SU-DHL-6 (cell line): Measurements from ENCODE around the gene OR8B8.

Source experiments
- H2AFZ ChIP-seq: fragments of 200-600 bp; sonication (generic); 2 replicates; pipeline ENCODE4 v1.6.1; 2014; ENCODE audit warnings: low read depth, mild to moderate bottlenecking, moderate library complexity, mixed read lengths, antibody characterized with exemption, low read length; ENCODE audit not compliant: severe bottlenecking
- H3F3A ChIP-seq: fragments of 200-600 bp; shearing (Covaris generic); 2 replicates; pipeline ENCODE4 v1.6.0; 2016; ENCODE audit warnings: antibody characterized with exemption, mild to moderate bottlenecking; ENCODE audit not compliant: insufficient read depth
- H3K27ac ChIP-seq: fragments of 200-600 bp; sonication (generic); 2 replicates; pipeline ENCODE4 v1.5.1; 2016; ENCODE audit warnings: low read depth, mild to moderate bottlenecking, low read length, moderate library complexity, mixed read lengths
- H3K27me3 ChIP-seq: fragments of 200-600 bp; sonication (generic), shearing (Covaris generic); 2 replicates; pipeline ENCODE4 v1.6.0; 2014; ENCODE audit warnings: mild to moderate bottlenecking, low read length
- H3K36me3 ChIP-seq: fragments of 200-600 bp; sonication (generic); 2 replicates; pipeline ENCODE4 v1.6.1; 2014; ENCODE audit warnings: mild to moderate bottlenecking, low read length, mixed read lengths
- H3K4me2 ChIP-seq: fragments of 300-600, 200-600 bp; shearing (Covaris generic), sonication (generic); 2 replicates; pipeline ENCODE4 v1.6.0; 2014; ENCODE audit warnings: low read length, low read depth, mild to moderate bottlenecking; ENCODE audit not compliant: poor library complexity, severe bottlenecking
- H3K4me3 ChIP-seq: fragments of 200-600 bp; sonication (generic); 2 replicates; pipeline ENCODE4 v1.5.1; 2014; ENCODE audit warnings: antibody characterized with exemption, low read length, mild to moderate bottlenecking, mixed read lengths; ENCODE audit not compliant: insufficient read depth, poor library complexity, severe bottlenecking
- H3K79me2 ChIP-seq: fragments of 200-600 bp; sonication (generic); 2 replicates; pipeline ENCODE4 v1.6.1; 2014; ENCODE audit warnings: mild to moderate bottlenecking, low read length, moderate library complexity; ENCODE audit not compliant: insufficient read depth
- H3K9ac ChIP-seq: fragments of 200-600 bp; sonication (generic); 2 replicates; pipeline ENCODE4 v1.7.0; 2014; ENCODE audit warnings: mild to moderate bottlenecking, low read length
- H3K9me2 ChIP-seq: fragments of 200-600 bp; sonication (generic); replicated peaks from 2 replicates; pipeline ENCODE4 v1.6.1; 2014; ENCODE audit warnings: low read length; ENCODE audit not compliant: insufficient read depth
- H3K9me3 ChIP-seq: fragments of 200-600 bp; sonication (generic); 2 replicates; pipeline ENCODE4 v1.6.1; 2014; ENCODE audit warnings: low read length, mixed read lengths; ENCODE audit not compliant: insufficient read depth
- H4K20me1 ChIP-seq: fragments of 200-600 bp; sonication (generic); 2 replicates; pipeline ENCODE4 v1.6.1; 2014; ENCODE audit warnings: low read depth, mild to moderate bottlenecking, antibody characterized with exemption, low read length, moderate library complexity, mixed read lengths
- EZH2phosphoT487 ChIP-seq: fragments of 200-600 bp; sonication (generic), shearing (Covaris generic); conservative IDR thresholded peaks from 2 replicates; pipeline ENCODE4 v1.6.1; 2018; ENCODE audit warnings: mild to moderate bottlenecking, antibody characterized with exemption, low read length, moderate library complexity, mixed read lengths
- TF ChIP-seq, protein P1 (sequence below): fragments of 200-600 bp; sonication (generic); IDR thresholded peaks from one replicate; pipeline ENCODE4 v1.5.1; 2017; ENCODE audit warnings: antibody characterized with exemption, mild to moderate bottlenecking, low read length, moderate library complexity; ENCODE audit not compliant: insufficient read depth, poor library complexity, severe bottlenecking

OR8B8 gene

DNA sequence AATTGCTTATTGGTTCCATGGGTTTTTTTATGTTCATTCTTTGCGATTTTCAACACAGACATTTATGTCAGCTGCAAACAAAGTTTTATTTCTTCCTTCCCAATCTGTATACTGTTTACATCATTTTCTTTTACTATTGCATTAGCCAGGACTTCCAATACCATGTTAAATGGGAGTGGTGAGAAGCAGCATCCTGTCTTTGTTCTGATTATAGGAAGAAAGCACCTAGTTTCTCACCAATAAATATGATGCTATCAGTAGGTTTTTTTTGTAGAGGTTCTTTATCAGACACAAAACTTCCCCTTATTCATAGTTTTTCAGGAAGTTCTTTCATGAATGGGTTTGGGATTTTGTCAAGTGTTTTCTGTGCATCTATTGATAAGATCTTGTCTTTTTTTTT is 28.0 kb upstream of the OR8B8 start:
- Histone ChIP-seq H3K79me2 (no peaks in the 10 kb centered on the region), H3K36me3 (no peaks in the 10 kb centered on the region), H3K4me2 (no peak overlapping the region), H3K27ac (no peak overlapping the region), H3F3A (no peaks in the 10 kb centered on the region), H3K9me2 (no peaks in the 10 kb centered on the region), H2AFZ (no peak overlapping the region), H3K9ac (no peak overlapping the region), H3K9me3 (no peaks in the 10 kb centered on the region), H3K4me3 (no peak overlapping the region), H3K27me3 (no peaks in the 10 kb centered on the region), H4K20me1 (no peaks in the 10 kb centered on the region)
- TF ChIP-seq, protein P1, sequence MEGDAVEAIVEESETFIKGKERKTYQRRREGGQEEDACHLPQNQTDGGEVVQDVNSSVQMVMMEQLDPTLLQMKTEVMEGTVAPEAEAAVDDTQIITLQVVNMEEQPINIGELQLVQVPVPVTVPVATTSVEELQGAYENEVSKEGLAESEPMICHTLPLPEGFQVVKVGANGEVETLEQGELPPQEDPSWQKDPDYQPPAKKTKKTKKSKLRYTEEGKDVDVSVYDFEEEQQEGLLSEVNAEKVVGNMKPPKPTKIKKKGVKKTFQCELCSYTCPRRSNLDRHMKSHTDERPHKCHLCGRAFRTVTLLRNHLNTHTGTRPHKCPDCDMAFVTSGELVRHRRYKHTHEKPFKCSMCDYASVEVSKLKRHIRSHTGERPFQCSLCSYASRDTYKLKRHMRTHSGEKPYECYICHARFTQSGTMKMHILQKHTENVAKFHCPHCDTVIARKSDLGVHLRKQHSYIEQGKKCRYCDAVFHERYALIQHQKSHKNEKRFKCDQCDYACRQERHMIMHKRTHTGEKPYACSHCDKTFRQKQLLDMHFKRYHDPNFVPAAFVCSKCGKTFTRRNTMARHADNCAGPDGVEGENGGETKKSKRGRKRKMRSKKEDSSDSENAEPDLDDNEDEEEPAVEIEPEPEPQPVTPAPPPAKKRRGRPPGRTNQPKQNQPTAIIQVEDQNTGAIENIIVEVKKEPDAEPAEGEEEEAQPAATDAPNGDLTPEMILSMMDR: no peak
- TF ChIP-seq EZH2phosphoT487: no peak

DNA sequence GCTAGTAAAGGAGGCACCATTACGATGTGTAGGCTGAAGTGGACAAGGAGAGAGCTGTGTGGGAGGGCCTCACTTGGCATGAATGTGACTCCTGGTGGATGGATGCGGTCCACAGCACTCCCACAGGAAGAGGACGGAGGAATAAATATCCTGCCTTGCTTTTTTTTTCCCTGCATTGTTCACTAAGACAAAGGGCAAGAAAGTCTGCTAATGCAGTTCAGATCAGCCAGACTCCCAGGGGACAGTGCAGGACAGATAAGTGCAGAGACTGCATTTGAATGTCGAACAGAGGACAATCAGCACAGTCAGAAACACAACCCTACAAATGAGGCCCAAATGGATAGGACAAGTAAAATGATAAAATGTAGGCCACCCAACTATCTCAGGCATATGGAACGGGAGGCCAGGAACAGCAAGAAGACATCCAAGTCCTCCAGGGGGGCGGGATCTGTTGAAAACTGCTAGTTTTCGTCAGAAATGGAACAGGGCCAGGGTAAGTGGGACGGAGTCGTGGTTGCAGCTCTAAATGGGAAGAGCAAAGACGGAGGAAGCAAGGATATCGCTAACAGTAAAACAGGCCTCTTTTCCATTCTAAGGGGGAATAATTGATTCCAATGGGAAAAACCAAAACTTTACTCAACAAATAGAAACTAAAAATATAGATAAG is 25.2 kb upstream of the OR8B8 start:
- no peak overlapping the region for H2AFZ ChIP-seq
- no peak overlapping the region for H3K4me3 ChIP-seq
- no peaks in the 10 kb centered on the region for H3K9me2 ChIP-seq
- no peak overlapping the region for H3K4me2 ChIP-seq
- no peak overlapping the region for H3K27ac ChIP-seq
- no peaks in the 10 kb centered on the region for H3K79me2 ChIP-seq
- H3K27me3 ChIP-seq: no peaks in the 10 kb centered on the region
- TF ChIP-seq, protein P1: no peak
- no peaks in the 10 kb centered on the region for H3F3A ChIP-seq
- no peaks in the 10 kb centered on the region for H3K9me3 ChIP-seq
- no peak overlapping the region for H3K9ac ChIP-seq
- H3K36me3 ChIP-seq: no peaks in the 10 kb centered on the region
- no peaks in the 10 kb centered on the region for H4K20me1 ChIP-seq

DNA sequence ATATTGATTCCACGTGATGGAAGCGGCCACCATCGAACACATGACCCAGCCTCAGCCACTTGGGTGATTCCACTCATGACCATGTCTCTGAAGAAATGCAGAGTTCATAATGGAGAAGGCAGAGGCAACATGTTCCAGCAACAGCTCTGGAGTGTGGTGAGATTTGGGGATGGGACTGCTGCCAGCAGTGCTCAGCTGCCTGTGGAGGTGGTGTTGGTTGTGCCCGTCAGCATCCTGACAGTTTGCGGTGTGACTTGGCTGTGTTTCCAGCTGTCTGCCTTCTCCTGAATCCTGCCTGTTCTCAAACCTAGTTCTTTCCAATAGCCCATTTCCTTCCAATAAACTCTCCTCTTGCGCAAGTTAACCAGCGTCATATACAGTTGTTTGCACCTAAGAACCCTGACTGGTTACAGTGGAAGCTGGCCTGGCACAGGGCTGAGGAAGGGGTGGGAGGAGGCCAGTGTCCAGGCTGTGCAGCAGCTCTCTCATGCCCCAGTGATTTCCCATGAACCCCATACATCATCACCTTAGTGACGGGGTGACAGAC is 22.0 kb upstream of the OR8B8 start:
- no peaks in the 10 kb centered on the region for H3K36me3 ChIP-seq
- no peaks in the 10 kb centered on the region for H3K9me3 ChIP-seq
- H3K4me2 ChIP-seq: no peak overlapping the region
- H3K9ac ChIP-seq: no peak overlapping the region
- H3K79me2 ChIP-seq: no peaks in the 10 kb centered on the region
- TF ChIP-seq, protein P1: no peak
- TF ChIP-seq EZH2phosphoT487: no peak
- H3K9me2 ChIP-seq: no peaks in the 10 kb centered on the region
- H3F3A ChIP-seq: no peaks in the 10 kb centered on the region
- H3K4me3 ChIP-seq: no peak overlapping the region
- H4K20me1 ChIP-seq: no peaks in the 10 kb centered on the region
- H3K27ac ChIP-seq: no peak overlapping the region
- H3K27me3 ChIP-seq: no peaks in the 10 kb centered on the region
- no peak overlapping the region for H2AFZ ChIP-seq
